SK-N-SH (cell line): Measurements from ENCODE around the gene POP5. TPM values are rescaled to one million over a fixed set of nuclear protein-coding genes. Genes with fewer than 3 reads are reported as not detected.

ENCODE experiments used
- CTCF ChIA-PET: fragments of 300-600, 350-600 bp; formaldehyde crosslinking; extraction: SDS; loops from one replicate; lab custom pipeline; 2021; lab: Yijun Ruan, JAX
- POLR2A ChIA-PET: fragments of 350-600 bp; sonication (Branson Sonifier 250); formaldehyde crosslinking; extraction: SDS; loops from one replicate; lab custom pipeline; 2020; ENCODE audit warnings: antibody characterized with exemption, inconsistent platforms; lab: Yijun Ruan, JAX
- DNase-seq: peaks from one replicate; pipeline ENCODE4 v3.0.0; 2012
- H2AFZ ChIP-seq: fragments of 200-600 bp; sonication (generic); 2 replicates; pipeline ENCODE4 v1.8.1; 2016; ENCODE audit warnings: antibody characterized with exemption, mild to moderate bottlenecking, low read depth
- H3F3A ChIP-seq: fragments of 200-600 bp; sonication (generic); replicated peaks from 2 replicates; pipeline ENCODE3; 2016; ENCODE audit warnings: antibody characterized with exemption, mild to moderate bottlenecking; ENCODE audit not compliant: insufficient read depth
- H3K27ac ChIP-seq, 2 experiments: fragments of 200-500 bp in 1 of 2; fragments of 200-600 bp in 1 of 2; sonication (Bioruptor generic) in 1 of 2; sonication (generic), shearing (Covaris generic) in 1 of 2; 2 replicates each; pipeline versions ENCODE4 v1.5.1 to v1.6.1; 2014 to 2016; ENCODE audit warnings: low read depth in 2 of 2, inconsistent platforms in 1 of 2, low read length in 1 of 2, mild to moderate bottlenecking in 1 of 2, mixed read lengths in 1 of 2
- H3K27me3 ChIP-seq: fragments of 200-600 bp; sonication (generic), shearing (Covaris generic); 2 replicates; pipeline ENCODE4 v1.6.1; 2016; ENCODE audit warnings: mixed run types; ENCODE audit not compliant: insufficient read depth
- H3K36me3 ChIP-seq, 2 experiments: fragments of 200-500 bp in 1 of 2; fragments of 200-600 bp in 1 of 2; sonication (Bioruptor generic) in 1 of 2; sonication (generic) in 1 of 2; replicated peaks in 1 of 2; 2 replicates each; pipeline versions ENCODE3 to v1.5.1; 2014 to 2016; ENCODE audit warnings: low read length in 1 of 2, mild to moderate bottlenecking in 1 of 2; ENCODE audit not compliant: insufficient read depth in 2 of 2, control insufficient read depth in 1 of 2
- H3K4me1 ChIP-seq, 2 experiments: fragments of 200-500 bp in 1 of 2; fragments of 200-600 bp in 1 of 2; sonication (Bioruptor generic) in 1 of 2; sonication (generic), shearing (Covaris generic) in 1 of 2; 2 replicates each; pipeline versions ENCODE4 v1.5.1 to v1.6.1; 2014 to 2016; ENCODE audit warnings: low read depth in 1 of 2, low read length in 1 of 2, mixed run types in 1 of 2; ENCODE audit not compliant: insufficient read depth in 2 of 2, control insufficient read depth in 1 of 2
- H3K4me2 ChIP-seq: fragments of 200-600 bp; sonication (generic), shearing (Covaris generic); 2 replicates; pipeline ENCODE4 v1.6.1; 2017; ENCODE audit warnings: mixed run types
- H3K4me3 ChIP-seq, 2 experiments: fragments of 200-500 bp in 1 of 2; fragments of 200-600 bp in 1 of 2; sonication (Bioruptor generic) in 1 of 2; sonication (generic), shearing (Covaris generic) in 1 of 2; 2 replicates each; pipeline versions ENCODE4 v1.5.1 to v1.8.1; 2014 to 2016; ENCODE audit warnings: low read depth in 2 of 2, inconsistent platforms in 1 of 2, low read length in 1 of 2, mild to moderate bottlenecking in 1 of 2, mixed read lengths in 1 of 2, moderate library complexity in 1 of 2
- H3K79me2 ChIP-seq: fragments of 200-600 bp; sonication (generic); 2 replicates; pipeline ENCODE4 v1.8.1; 2017; ENCODE audit warnings: mild to moderate bottlenecking; ENCODE audit not compliant: insufficient read depth
- H3K9ac ChIP-seq: fragments of 200-600 bp; sonication (generic); 2 replicates; pipeline ENCODE4 v1.6.1; 2017; ENCODE audit warnings: mixed run types
- H3K9me2 ChIP-seq: fragments of 200-600 bp; sonication (generic); 2 replicates; pipeline ENCODE4 v1.6.1; 2017; ENCODE audit warnings: mixed run types
- H3K9me3 ChIP-seq: fragments of 200-600 bp; sonication (generic); 2 replicates; pipeline ENCODE4 v1.6.1; 2017; ENCODE audit warnings: mixed run types, mild to moderate bottlenecking, moderate library complexity
- H4K20me1 ChIP-seq: fragments of 200-600 bp; sonication (generic); 2 replicates; pipeline ENCODE4 v1.6.1; 2017; ENCODE audit warnings: mild to moderate bottlenecking, mixed run types; ENCODE audit not compliant: insufficient read depth
- EZH2phosphoT487 ChIP-seq: fragments of 200-600 bp; sonication (generic); IDR thresholded peaks from 2 replicates; pipeline ENCODE4 v1.6.1; 2017; ENCODE audit warnings: low read depth, mixed run types, mild to moderate bottlenecking, antibody characterized with exemption, moderate library complexity, borderline replicate concordance
- FOSL2 ChIP-seq: IDR thresholded peaks from 2 replicates; pipeline ENCODE4 v1.4.0; 2012; ENCODE audit warnings: low read depth, mild to moderate bottlenecking, moderate library complexity, borderline replicate concordance
- FOXM1 ChIP-seq: IDR thresholded peaks from 2 replicates; pipeline ENCODE4 v1.4.0; 2012; ENCODE audit warnings: low read depth, mild to moderate bottlenecking
- JUND ChIP-seq: IDR thresholded peaks from 2 replicates; pipeline ENCODE4 v1.4.0; 2012
- NFIC ChIP-seq: IDR thresholded peaks from 2 replicates; pipeline ENCODE4 v1.4.0; 2012; ENCODE audit warnings: borderline replicate concordance
- NRF1 ChIP-seq: IDR thresholded peaks from 2 replicates; pipeline ENCODE4 v1.6.1; 2012; ENCODE audit warnings: low read depth, mild to moderate bottlenecking, low read length
- RAD21 ChIP-seq: IDR thresholded peaks from 2 replicates; pipeline ENCODE4 v1.6.1; 2012; ENCODE audit warnings: mild to moderate bottlenecking, low read length
- RCOR1 ChIP-seq: fragments of 150-350 bp; IDR thresholded peaks from 2 replicates; pipeline ENCODE4 v1.6.1; 2017; ENCODE audit warnings: antibody characterized with exemption, low read length
- RFX5 ChIP-seq: IDR thresholded peaks from 2 replicates; pipeline ENCODE4 v1.6.1; 2012; ENCODE audit warnings: mild to moderate bottlenecking, improper control_type of control experiment, low read length
- RXRA ChIP-seq: IDR thresholded peaks from 2 replicates; pipeline ENCODE4 v1.4.0; 2012; ENCODE audit warnings: low read depth, mild to moderate bottlenecking, borderline replicate concordance
- SIN3A ChIP-seq: IDR thresholded peaks from 2 replicates; pipeline ENCODE4 v1.6.1; 2012; ENCODE audit warnings: low read depth, mild to moderate bottlenecking, low read length, moderate library complexity, borderline replicate concordance
- SMC3 ChIP-seq: IDR thresholded peaks from 2 replicates; pipeline ENCODE4 v1.6.1; 2012; ENCODE audit warnings: low read depth, low read length, improper control_type of control experiment
- USF2 ChIP-seq: fragments of 150-350 bp; IDR thresholded peaks from 2 replicates; pipeline ENCODE4 v1.6.1; 2017; ENCODE audit warnings: antibody characterized with exemption, low read length, low read depth, borderline replicate concordance
- ZBTB33 ChIP-seq: IDR thresholded peaks from 2 replicates; pipeline ENCODE4 v1.4.0; 2012; ENCODE audit warnings: low read depth, borderline replicate concordance
- WGBS: methylation state at CpG from one replicate; pipeline ENCODE4 v1.1.6; 2017; ENCODE audit warnings: low lambda C conversion rate; 5-methylcytosine and 5-hydroxymethylcytosine counted together
- polyA plus RNA-seq, 3 experiments: library from polyadenylated mRNA; depleted of rRNA; stranded (reverse); fragments of >200 nt; gene quantifications; 2 replicates each; pipeline ENCODE4 v1.2.3, GENCODE V29; 2012
- TF ChIP-seq, protein P1 (sequence below): IDR thresholded peaks from 2 replicates; pipeline ENCODE4; 2012
- TF ChIP-seq, protein P2 (sequence below): fragments of 200-600 bp; sonication (generic); IDR thresholded peaks from 2 replicates; pipeline ENCODE4 v1.6.1; 2017; ENCODE audit warnings: antibody characterized with exemption, mild to moderate bottlenecking, moderate library complexity

The POP5 gene
- polyA plus RNA-seq, 1 of the 3 experiments (the other 2 are of a cell fraction) = 129 TPM

DNA sequence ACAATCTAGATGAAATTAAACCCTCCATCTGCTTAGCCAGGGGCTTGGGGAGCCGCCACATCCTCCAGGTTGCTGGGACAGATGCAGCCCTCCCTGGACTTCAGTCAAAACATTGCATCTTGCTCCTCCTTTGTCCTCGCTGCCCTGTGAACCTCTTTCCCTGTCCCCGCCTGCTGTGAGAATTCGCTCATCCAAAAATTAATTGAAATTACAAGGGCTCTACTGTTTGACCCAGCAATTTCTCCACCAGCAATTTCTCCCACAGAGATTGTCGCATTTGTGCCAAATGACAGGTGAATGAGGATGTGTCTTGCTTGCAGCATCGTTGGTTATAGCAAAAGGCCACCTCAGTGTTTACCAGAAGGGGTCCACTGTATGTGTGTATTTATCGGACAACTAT, 5.0 kb upstream of the POP5 start:
- H3K4me3 ChIP-seq = no peak overlapping the region
- H2AFZ ChIP-seq = no peak overlapping the region
- no peaks in the 10 kb centered on the region for H3K9me2 ChIP-seq
- H3K4me1 ChIP-seq = peaks cover 0 to 5% of the 10 kb centered on the region in 2 experiments; a peak in 2 of 4 replicates
- no peaks in the 10 kb centered on the region for H3K27me3 ChIP-seq
- ChIA-PET POLR2A (no interaction called here), CTCF (interaction anchor here (1.7 kb wide), 1 partner anchor 385 kb away, joined by 5 read pairs; no protein-coding TSS in a partner anchor)
- DNase-seq = no peak
- no peaks in the 10 kb centered on the region for H3K36me3 ChIP-seq
- no peaks in the 10 kb centered on the region for H3K79me2 ChIP-seq
- H3K9me3 ChIP-seq = no peaks in the 10 kb centered on the region
- H3F3A ChIP-seq = no peaks in the 10 kb centered on the region
- H3K4me2 ChIP-seq = no peak overlapping the region
- H4K20me1 ChIP-seq = no peaks in the 10 kb centered on the region
- TF ChIP-seq SMC3 = no peak
- no peak for TF ChIP-seq NFIC
- TF ChIP-seq NRF1 = no peak
- TF ChIP-seq USF2 = no peak
- TF ChIP-seq SIN3A = no peak
- no peak for TF ChIP-seq ZBTB33
- TF ChIP-seq RAD21 = no peak
- no peak for TF ChIP-seq FOXM1
- TF ChIP-seq RFX5 = no peak
- no peak for TF ChIP-seq FOSL2
- no peak for TF ChIP-seq RCOR1
- TF ChIP-seq, protein P1, sequence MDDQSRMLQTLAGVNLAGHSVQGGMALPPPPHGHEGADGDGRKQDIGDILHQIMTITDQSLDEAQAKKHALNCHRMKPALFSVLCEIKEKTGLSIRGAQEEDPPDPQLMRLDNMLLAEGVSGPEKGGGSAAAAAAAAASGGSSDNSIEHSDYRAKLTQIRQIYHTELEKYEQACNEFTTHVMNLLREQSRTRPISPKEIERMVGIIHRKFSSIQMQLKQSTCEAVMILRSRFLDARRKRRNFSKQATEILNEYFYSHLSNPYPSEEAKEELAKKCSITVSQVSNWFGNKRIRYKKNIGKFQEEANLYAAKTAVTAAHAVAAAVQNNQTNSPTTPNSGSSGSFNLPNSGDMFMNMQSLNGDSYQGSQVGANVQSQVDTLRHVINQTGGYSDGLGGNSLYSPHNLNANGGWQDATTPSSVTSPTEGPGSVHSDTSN = no peak
- TF ChIP-seq, protein P2, sequence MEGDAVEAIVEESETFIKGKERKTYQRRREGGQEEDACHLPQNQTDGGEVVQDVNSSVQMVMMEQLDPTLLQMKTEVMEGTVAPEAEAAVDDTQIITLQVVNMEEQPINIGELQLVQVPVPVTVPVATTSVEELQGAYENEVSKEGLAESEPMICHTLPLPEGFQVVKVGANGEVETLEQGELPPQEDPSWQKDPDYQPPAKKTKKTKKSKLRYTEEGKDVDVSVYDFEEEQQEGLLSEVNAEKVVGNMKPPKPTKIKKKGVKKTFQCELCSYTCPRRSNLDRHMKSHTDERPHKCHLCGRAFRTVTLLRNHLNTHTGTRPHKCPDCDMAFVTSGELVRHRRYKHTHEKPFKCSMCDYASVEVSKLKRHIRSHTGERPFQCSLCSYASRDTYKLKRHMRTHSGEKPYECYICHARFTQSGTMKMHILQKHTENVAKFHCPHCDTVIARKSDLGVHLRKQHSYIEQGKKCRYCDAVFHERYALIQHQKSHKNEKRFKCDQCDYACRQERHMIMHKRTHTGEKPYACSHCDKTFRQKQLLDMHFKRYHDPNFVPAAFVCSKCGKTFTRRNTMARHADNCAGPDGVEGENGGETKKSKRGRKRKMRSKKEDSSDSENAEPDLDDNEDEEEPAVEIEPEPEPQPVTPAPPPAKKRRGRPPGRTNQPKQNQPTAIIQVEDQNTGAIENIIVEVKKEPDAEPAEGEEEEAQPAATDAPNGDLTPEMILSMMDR = no peak
- no peak for TF ChIP-seq JUND
- TF ChIP-seq RXRA = no peak
- no peak for TF ChIP-seq EZH2phosphoT487
- no peak overlapping the region for H3K27ac ChIP-seq
- 72% methylated on average over 7 of the region's 7 CpGs for WGBS
- no peak overlapping the region for H3K9ac ChIP-seq
